Measurements from ENCODE around the gene ALDH3B1. TPM values are rescaled to one million over a fixed set of nuclear protein-coding genes. Genes with fewer than 3 reads are reported as not detected.

ALDH3B1 gene
- total and polyA plus RNA-seq, 2 experiments from 2014 or later, result 15.4 to 15.7 TPM

- Histone ChIP-seq H3K9me2 (replicated peaks; ENCODE audit: insufficient read depth) (no peaks in the 10 kb centered on the region), H2AFZ (no peak overlapping the region), H3K27ac (no peak overlapping the region), H3K36me3 (replicated peaks; ENCODE audit: insufficient read depth, low read depth) (no peaks in the 10 kb centered on the region), H4K20me1 (ENCODE audit: insufficient read depth, poor library complexity, severe bottlenecking) (no peaks in the 10 kb centered on the region), H3K9me3 (ENCODE audit: low read depth) (no peaks in the 10 kb centered on the region), H3K4me3 (no peak overlapping the region), H3K4me2 (no peak overlapping the region), H3K4me1 (ENCODE audit: insufficient read depth) (peaks cover 25% of the 10 kb centered on the region), H3K79me2 (no peaks in the 10 kb centered on the region), H3K27me3 (no peaks in the 10 kb centered on the region)
- TF ChIP-seq EZH2 (IDR thresholded peaks at IDR 0.05; ENCODE audit: borderline replicate concordance), result no peak
- WGBS (ENCODE audit: low lambda C conversion rate, missing lambda C conversion rate), result 87% methylated on average over 27 of the region's 27 CpGs
- DNase-seq (ENCODE audit: low spot score), result no peak
Measured at GRCh38 chr11:68017980-68018729, 8.0 kb downstream of the ALDH3B1 start.

DNA sequence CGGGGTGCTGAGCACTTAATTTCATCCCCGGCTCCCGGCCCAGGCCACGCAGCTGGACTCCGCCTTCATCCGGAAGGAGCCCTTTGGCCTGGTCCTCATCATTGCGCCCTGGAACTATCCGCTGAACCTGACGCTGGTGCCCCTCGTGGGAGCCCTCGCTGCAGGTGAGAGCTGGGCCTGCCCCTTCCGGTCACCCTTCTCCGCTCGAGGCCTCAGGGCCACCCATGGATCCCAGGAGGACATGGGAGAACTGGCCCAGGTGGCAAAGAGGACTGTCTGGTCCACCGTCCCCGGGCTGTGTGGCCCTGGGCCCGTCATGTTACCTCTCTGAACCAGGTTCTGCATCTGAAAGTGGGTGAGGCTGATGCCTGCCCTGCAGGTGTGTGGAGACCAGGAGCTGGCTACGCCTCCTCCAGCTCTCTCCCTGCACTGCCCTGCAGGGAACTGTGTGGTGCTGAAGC is 8.6 kb downstream of the ALDH3B1 start:
- no peaks in the 10 kb centered on the region for H3K79me2 ChIP-seq
- no peak overlapping the region for H3K4me3 ChIP-seq
- no peaks in the 10 kb centered on the region for H3K9me3 ChIP-seq (ENCODE audit: low read depth)
- H3K27me3 ChIP-seq, result no peaks in the 10 kb centered on the region
- TF ChIP-seq EZH2phosphoT487 (IDR thresholded peaks at IDR 0.05; ENCODE audit: low read depth, severe bottlenecking, unreplicated experiment), result no peak
- TF ChIP-seq, protein P1, sequence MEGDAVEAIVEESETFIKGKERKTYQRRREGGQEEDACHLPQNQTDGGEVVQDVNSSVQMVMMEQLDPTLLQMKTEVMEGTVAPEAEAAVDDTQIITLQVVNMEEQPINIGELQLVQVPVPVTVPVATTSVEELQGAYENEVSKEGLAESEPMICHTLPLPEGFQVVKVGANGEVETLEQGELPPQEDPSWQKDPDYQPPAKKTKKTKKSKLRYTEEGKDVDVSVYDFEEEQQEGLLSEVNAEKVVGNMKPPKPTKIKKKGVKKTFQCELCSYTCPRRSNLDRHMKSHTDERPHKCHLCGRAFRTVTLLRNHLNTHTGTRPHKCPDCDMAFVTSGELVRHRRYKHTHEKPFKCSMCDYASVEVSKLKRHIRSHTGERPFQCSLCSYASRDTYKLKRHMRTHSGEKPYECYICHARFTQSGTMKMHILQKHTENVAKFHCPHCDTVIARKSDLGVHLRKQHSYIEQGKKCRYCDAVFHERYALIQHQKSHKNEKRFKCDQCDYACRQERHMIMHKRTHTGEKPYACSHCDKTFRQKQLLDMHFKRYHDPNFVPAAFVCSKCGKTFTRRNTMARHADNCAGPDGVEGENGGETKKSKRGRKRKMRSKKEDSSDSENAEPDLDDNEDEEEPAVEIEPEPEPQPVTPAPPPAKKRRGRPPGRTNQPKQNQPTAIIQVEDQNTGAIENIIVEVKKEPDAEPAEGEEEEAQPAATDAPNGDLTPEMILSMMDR (IDR thresholded peaks at IDR 0.05; ENCODE audit: poor library complexity), result no peak
- no peak for TF ChIP-seq EZH2 (IDR thresholded peaks at IDR 0.05; ENCODE audit: borderline replicate concordance)
- no peak for DNase-seq (ENCODE audit: low spot score)
- peaks cover 19% of the 10 kb centered on the region for H3K4me1 ChIP-seq (ENCODE audit: insufficient read depth)
- no peaks in the 10 kb centered on the region for H4K20me1 ChIP-seq (ENCODE audit: insufficient read depth, poor library complexity, severe bottlenecking)
- 93% methylated on average over 17 of the region's 18 CpGs for WGBS (ENCODE audit: low lambda C conversion rate, missing lambda C conversion rate)
- no peaks in the 10 kb centered on the region for H3K9me2 ChIP-seq (replicated peaks; ENCODE audit: insufficient read depth)
- no peaks in the 10 kb centered on the region for H3K36me3 ChIP-seq (replicated peaks; ENCODE audit: insufficient read depth, low read depth)
- H2AFZ ChIP-seq, result no peak overlapping the region
- H3K27ac ChIP-seq, result no peak overlapping the region
- H3K4me2 ChIP-seq, result no peak overlapping the region

DNA sequence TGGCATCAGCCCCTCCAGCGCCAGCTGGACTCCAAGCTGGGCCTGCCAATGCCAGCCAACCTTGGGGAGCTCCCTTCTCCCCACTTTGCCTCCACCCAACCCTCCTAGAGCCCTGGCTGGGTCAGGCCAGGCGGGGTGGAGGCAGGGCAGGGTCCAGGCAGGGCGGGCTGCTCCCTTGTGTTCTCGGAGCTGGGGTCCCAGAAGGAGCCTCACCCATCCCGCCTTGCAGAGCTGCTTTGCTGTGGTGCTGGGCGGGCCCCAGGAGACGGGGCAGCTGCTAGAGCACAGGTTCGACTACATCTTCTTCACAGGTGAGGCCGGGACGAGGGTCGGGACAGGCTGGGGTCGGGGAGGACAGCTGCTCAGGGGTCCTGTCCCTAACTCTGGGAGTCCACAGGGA is 9.4 kb downstream of the ALDH3B1 start:
- Histone ChIP-seq H3K27me3 (no peaks in the 10 kb centered on the region), H3K4me3 (no peak overlapping the region), H3K4me2 (no peak overlapping the region), H3K4me1 (ENCODE audit: insufficient read depth) (peaks cover 12% of the 10 kb centered on the region), H3K9me2 (replicated peaks; ENCODE audit: insufficient read depth) (no peaks in the 10 kb centered on the region), H3K27ac (no peak overlapping the region), H3K79me2 (no peaks in the 10 kb centered on the region), H3K9me3 (ENCODE audit: low read depth) (no peaks in the 10 kb centered on the region), H2AFZ (no peak overlapping the region), H3K36me3 (replicated peaks; ENCODE audit: insufficient read depth, low read depth) (no peaks in the 10 kb centered on the region), H4K20me1 (ENCODE audit: insufficient read depth, poor library complexity, severe bottlenecking) (no peaks in the 10 kb centered on the region)
- DNase-seq (ENCODE audit: low spot score), result no peak
- 94% methylated on average over 12 of the region's 12 CpGs for WGBS (ENCODE audit: low lambda C conversion rate, missing lambda C conversion rate)
- no peak for TF ChIP-seq EZH2phosphoT487 (IDR thresholded peaks at IDR 0.05; ENCODE audit: low read depth, severe bottlenecking, unreplicated experiment)
- TF ChIP-seq, protein P1 (IDR thresholded peaks at IDR 0.05; ENCODE audit: poor library complexity), result no peak
- TF ChIP-seq EZH2 (IDR thresholded peaks at IDR 0.05; ENCODE audit: borderline replicate concordance), result no peak

DNA sequence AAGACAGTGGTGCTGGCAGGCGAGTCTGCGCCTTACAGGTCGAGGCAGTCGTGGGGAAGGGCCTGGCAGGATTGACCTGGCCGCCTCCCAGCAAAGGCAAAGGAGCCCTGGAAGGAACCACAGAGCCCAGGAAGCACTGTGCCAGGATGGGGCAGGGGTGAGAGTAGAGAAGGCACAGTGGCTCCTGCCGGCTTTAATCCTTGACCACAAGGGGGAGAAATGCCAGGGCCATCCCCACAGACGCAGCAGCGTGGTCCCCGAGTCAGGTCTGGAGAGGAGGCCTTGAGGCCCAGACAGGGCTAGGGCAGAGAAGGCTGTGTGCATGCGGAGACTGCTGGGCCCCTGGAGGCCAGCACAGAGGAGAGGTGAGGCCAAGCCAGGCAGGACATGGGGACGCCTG is 10.4 kb downstream of the ALDH3B1 start:
- Histone ChIP-seq H3K27me3 (no peaks in the 10 kb centered on the region), H3K4me3 (no peak overlapping the region), H3K36me3 (replicated peaks; ENCODE audit: insufficient read depth, low read depth) (no peaks in the 10 kb centered on the region), H4K20me1 (ENCODE audit: insufficient read depth, poor library complexity, severe bottlenecking) (no peaks in the 10 kb centered on the region), H3K4me1 (ENCODE audit: insufficient read depth) (peaks cover 10% of the 10 kb centered on the region), H3K27ac (no peak overlapping the region), H3K9me2 (replicated peaks; ENCODE audit: insufficient read depth) (no peaks in the 10 kb centered on the region), H3K9me3 (ENCODE audit: low read depth) (no peaks in the 10 kb centered on the region), H3K79me2 (no peaks in the 10 kb centered on the region), H2AFZ (no peak overlapping the region), H3K4me2 (no peak overlapping the region)
- DNase-seq (ENCODE audit: low spot score), result peak; percentile 47
- 62% methylated on average over 11 of the region's 11 CpGs for WGBS (ENCODE audit: low lambda C conversion rate, missing lambda C conversion rate)
- TF ChIP-seq, protein P1 (IDR thresholded peaks at IDR 0.05; ENCODE audit: poor library complexity), result peak; percentile 35
- TF ChIP-seq EZH2phosphoT487 (IDR thresholded peaks at IDR 0.05; ENCODE audit: low read depth, severe bottlenecking, unreplicated experiment) (no peak), EZH2 (IDR thresholded peaks at IDR 0.05; ENCODE audit: borderline replicate concordance) (no peak)

All from hepatocyte (in vitro differentiated cells).